ENCODE measurements around the gene EPHB4. TPM values are rescaled to one million over a fixed set of nuclear protein-coding genes. Genes with fewer than 3 reads are reported as not detected.

Gene EPHB4
- total RNA-seq, 1 experiment from 2014 or later, result 135 TPM

- Histone ChIP-seq H2AK5ac (ENCODE audit: insufficient read length, low read length) (no peak overlapping the region), H2BK120ac (ENCODE audit: low read depth, low read length, poor library complexity, severe bottlenecking) (no peak overlapping the region), H2BK15ac (ENCODE audit: low read depth, low read length) (no peak overlapping the region), H3T11ph (ENCODE audit: low read length) (no peak overlapping the region), H3K23ac (ENCODE audit: insufficient read length, low read depth, low read length) (no peak overlapping the region), H3K9ac (ENCODE audit: extremely low read depth, insufficient read length, low read length) (peak overlapping the region; percentile 86), H3K79me1 (ENCODE audit: insufficient read depth, low read depth, low read length, poor library complexity, severe bottlenecking) (no peaks in the 10 kb centered on the region), H4K8ac (replicated peaks; ENCODE audit: insufficient read length, low read depth, low read length) (no peak overlapping the region), H3K4me1 (ENCODE audit: insufficient read depth, low read length) (no peaks in the 10 kb centered on the region; the same call in 1 of the 2 replicates), H3K4me2 (ENCODE audit: insufficient read depth, insufficient read length, low read length) (peak overlapping the region; percentile 78), H3K14ac (ENCODE audit: insufficient read depth, low read length) (peak overlapping the region; percentile 89), H3K23me2 (ENCODE audit: insufficient read length, low read depth, low read length, poor library complexity, severe bottlenecking) (peaks cover 5% of the 10 kb centered on the region), H4K20me1 (ENCODE audit: control insufficient read depth, insufficient read depth, insufficient read length) (no peaks in the 10 kb centered on the region), H3K79me2 (ENCODE audit: insufficient read depth, low read length) (peaks cover 37% of the 10 kb centered on the region; the same call in 1 of the 2 replicates), H4K91ac (ENCODE audit: insufficient read length, low read depth, low read length) (no peak overlapping the region), H2BK12ac (ENCODE audit: insufficient read length, low read depth, low read length) (no peak overlapping the region), H3K27ac (ENCODE audit: insufficient read length, low read depth, low read length) (no peak overlapping the region), H3K56ac (ENCODE audit: insufficient read length, low read depth, low read length) (no peak overlapping the region), H4K5ac (ENCODE audit: insufficient read length, low read depth, low read length) (no peak overlapping the region), H3K27me3 (ENCODE audit: insufficient read depth, low read length) (no peaks in the 10 kb centered on the region), H2AFZ (ENCODE audit: low read length) (no peak overlapping the region), H3K9me3 (ENCODE audit: control insufficient read depth, low read depth, low read length) (no peaks in the 10 kb centered on the region), H3K4ac (ENCODE audit: low read depth, low read length) (no peak overlapping the region; the same call in 1 of the 2 replicates), H3K18ac (ENCODE audit: insufficient read length, low read depth, low read length) (peak overlapping the region; percentile 73), H2BK20ac (ENCODE audit: low read depth, low read length, poor library complexity, severe bottlenecking) (no peak overlapping the region), H2BK5ac (ENCODE audit: insufficient read length, low read length) (no peak overlapping the region)
- Mint-ChIP-seq H3K4me3 (peak overlapping the region; percentile 99), H3K4me1 (peaks cover 28% of the 10 kb centered on the region in 2 experiments), H3K27ac (peak overlapping the region; percentile 99 to 100 (median 99); a peak in 5 of 7 replicates), H3K27me3 (ENCODE audit: low read depth) (no peaks in the 10 kb centered on the region), H3K9me3 (no peaks in the 10 kb centered on the region), H3K36me3 (ENCODE audit: insufficient read depth in 1 of 3, low read depth in 3 of 3) (peaks cover 59 to 93% (median 89%) of the 10 kb centered on the region in 3 experiments)
- TF ChIP-seq CTCF (conservative IDR thresholded peaks at IDR 0.05), result no peak
- WGBS (ENCODE audit: extremely low coverage, insufficient read length, low lambda C conversion rate), result no CpG with 5 or more reads among the region's 39 CpGs
- DNase-seq, result no peak
Observed at GRCh38 chr7:100875356-100875751, 48.0 kb upstream of the EPHB4 start.
